PC-3 (cell line): ENCODE results near the gene DTNB.

Experiments used
- EZH2phosphoT487 ChIP-seq: fragments of 300-600 bp; sonication (generic); IDR thresholded peaks from 2 replicates; pipeline ENCODE4 v1.6.1; 2018; ENCODE audit warnings: mild to moderate bottlenecking, antibody characterized with exemption, low read length, borderline replicate concordance
- TF ChIP-seq, protein P1 (sequence below): fragments of 300-600 bp; sonication (generic); conservative IDR thresholded peaks from 2 replicates; pipeline ENCODE4 v1.5.1; 2017; ENCODE audit warnings: antibody characterized with exemption, low read depth, mild to moderate bottlenecking, low read length

DNA sequence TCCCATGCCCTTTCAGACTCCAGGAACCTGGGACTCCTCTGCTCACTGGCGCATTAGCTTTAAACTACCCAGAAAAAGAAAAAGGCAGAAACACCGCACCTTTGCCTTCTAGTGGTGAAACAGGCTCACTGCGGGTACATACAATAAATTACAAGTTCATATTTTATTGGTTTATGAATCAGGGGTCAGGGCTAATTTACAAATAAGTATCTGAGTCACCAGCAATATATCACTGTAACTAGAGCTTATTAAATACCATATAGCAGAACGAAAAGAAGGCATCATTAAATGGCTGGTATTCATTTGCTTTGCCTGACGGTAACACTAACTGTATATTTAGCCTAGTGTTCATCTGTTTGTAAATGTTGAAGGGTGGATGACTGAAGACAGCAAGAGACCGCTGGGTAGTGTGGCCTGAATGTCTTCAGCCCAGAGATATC is 26.9 kb upstream of the DTNB start:
- TF ChIP-seq, protein P1, sequence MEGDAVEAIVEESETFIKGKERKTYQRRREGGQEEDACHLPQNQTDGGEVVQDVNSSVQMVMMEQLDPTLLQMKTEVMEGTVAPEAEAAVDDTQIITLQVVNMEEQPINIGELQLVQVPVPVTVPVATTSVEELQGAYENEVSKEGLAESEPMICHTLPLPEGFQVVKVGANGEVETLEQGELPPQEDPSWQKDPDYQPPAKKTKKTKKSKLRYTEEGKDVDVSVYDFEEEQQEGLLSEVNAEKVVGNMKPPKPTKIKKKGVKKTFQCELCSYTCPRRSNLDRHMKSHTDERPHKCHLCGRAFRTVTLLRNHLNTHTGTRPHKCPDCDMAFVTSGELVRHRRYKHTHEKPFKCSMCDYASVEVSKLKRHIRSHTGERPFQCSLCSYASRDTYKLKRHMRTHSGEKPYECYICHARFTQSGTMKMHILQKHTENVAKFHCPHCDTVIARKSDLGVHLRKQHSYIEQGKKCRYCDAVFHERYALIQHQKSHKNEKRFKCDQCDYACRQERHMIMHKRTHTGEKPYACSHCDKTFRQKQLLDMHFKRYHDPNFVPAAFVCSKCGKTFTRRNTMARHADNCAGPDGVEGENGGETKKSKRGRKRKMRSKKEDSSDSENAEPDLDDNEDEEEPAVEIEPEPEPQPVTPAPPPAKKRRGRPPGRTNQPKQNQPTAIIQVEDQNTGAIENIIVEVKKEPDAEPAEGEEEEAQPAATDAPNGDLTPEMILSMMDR = peak; percentile 84
- no peak for TF ChIP-seq EZH2phosphoT487
